HL-60 (cell line): ENCODE data around the gene DAGLA.

ENCODE experiments used
- CTCF ChIP-seq: IDR thresholded peaks from one replicate; pipeline ENCODE4 v1.5.1; 2011; ENCODE audit warnings: low read length, control low read depth, inconsistent platforms; ENCODE audit not compliant: insufficient read depth
- GABPA ChIP-seq: IDR thresholded peaks from 2 replicates; pipeline ENCODE4 v1.6.1; 2012; ENCODE audit warnings: low read depth
- POLR2AphosphoS5 ChIP-seq: IDR thresholded peaks from 2 replicates; pipeline ENCODE4 v1.6.1; 2012; ENCODE audit warnings: low read depth
- REST ChIP-seq: IDR thresholded peaks from 2 replicates; pipeline ENCODE4 v1.6.1; 2012; ENCODE audit warnings: low read depth; ENCODE audit not compliant: insufficient replicate concordance

GRCh38 chr11:61732705-61733104 is 52.5 kb downstream of the DAGLA start:
- TF ChIP-seq POLR2AphosphoS5: no peak
- TF ChIP-seq CTCF: no peak
- TF ChIP-seq GABPA: no peak
- no peak for TF ChIP-seq REST
